Choroid plexus epithelial cell (primary cell): ENCODE results near the gene ARGLU1.

Experiments used
- DNase-seq: peaks from one replicate; pipeline ENCODE4 v3.0.0-alpha.2; 2010; ENCODE audit warnings: low read depth
- H3K4me3 ChIP-seq: 2 replicates; pipeline ENCODE4 v1.5.1; 2011; ENCODE audit warnings: low read depth, mild to moderate bottlenecking, control low read depth, low read length, moderate library complexity
- TF ChIP-seq, protein P1 (sequence below): conservative IDR thresholded peaks from 2 replicates; pipeline ENCODE4 v1.5.1; 2011; ENCODE audit warnings: low read depth, mild to moderate bottlenecking, control low read depth, inconsistent platforms, low read length, moderate library complexity

The ARGLU1 gene

GRCh38 chr13:106548064-106548696 is 19.8 kb downstream of the ARGLU1 start:
- TF ChIP-seq, protein P1, sequence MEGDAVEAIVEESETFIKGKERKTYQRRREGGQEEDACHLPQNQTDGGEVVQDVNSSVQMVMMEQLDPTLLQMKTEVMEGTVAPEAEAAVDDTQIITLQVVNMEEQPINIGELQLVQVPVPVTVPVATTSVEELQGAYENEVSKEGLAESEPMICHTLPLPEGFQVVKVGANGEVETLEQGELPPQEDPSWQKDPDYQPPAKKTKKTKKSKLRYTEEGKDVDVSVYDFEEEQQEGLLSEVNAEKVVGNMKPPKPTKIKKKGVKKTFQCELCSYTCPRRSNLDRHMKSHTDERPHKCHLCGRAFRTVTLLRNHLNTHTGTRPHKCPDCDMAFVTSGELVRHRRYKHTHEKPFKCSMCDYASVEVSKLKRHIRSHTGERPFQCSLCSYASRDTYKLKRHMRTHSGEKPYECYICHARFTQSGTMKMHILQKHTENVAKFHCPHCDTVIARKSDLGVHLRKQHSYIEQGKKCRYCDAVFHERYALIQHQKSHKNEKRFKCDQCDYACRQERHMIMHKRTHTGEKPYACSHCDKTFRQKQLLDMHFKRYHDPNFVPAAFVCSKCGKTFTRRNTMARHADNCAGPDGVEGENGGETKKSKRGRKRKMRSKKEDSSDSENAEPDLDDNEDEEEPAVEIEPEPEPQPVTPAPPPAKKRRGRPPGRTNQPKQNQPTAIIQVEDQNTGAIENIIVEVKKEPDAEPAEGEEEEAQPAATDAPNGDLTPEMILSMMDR, result no peak
- DNase-seq, result peak; percentile 68
- H3K4me3 ChIP-seq, result no peak overlapping the region

DNA sequence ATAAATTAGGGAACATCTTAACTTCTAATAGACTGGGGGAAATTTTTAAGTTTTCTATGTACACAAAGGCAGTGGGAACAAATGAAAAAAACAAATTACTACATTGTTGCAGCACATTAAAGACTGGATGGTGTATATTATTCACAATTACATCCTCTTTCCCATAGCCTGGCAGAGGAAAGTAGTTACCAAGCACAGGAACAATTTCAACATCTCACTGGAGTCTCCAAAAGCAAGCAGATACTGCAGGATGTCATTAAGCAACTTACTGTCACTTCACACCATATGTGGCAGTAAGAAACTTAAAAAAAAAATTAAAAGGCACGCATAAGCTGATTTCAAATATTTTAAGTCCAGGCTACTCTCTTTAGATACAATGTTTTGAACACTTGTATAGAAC is 26.1 kb downstream of the ARGLU1 start:
- no peak for DNase-seq
- no peak overlapping the region for H3K4me3 ChIP-seq
- TF ChIP-seq, protein P1, result no peak

DNA sequence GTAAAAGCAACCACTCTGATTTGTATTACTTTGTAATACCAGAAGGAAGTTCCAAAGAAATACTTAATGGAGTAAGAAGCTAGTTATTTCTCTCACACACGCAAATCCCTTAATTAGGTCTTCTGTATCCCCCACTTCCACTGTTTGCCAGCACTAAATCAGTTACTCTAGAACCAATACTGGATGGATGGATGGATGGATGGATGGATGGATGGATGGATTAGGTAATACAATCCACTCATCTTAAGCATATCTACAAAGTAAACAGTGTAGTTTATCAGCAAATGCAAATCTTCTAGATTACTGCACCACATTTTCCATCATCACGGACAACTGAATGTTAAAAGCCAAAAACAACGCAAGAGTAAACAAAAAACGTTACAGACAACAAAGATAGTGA is 27.3 kb downstream of the ARGLU1 start:
- DNase-seq, result no peak
- no peak overlapping the region for H3K4me3 ChIP-seq
- TF ChIP-seq, protein P1, result no peak

- TF ChIP-seq, protein P1, result no peak
- H3K4me3 ChIP-seq, result no peak overlapping the region
- no peak for DNase-seq
Measured at GRCh38 chr13:106537521-106537920, 30.4 kb downstream of the ARGLU1 start.

- TF ChIP-seq, protein P1, result peak; percentile 98
- H3K4me3 ChIP-seq, result peak overlapping the region; percentile 87
- DNase-seq, result peak; percentile 94
Measured at GRCh38 chr13:106536244-106537034, 31.5 kb downstream of the ARGLU1 start.

DNA sequence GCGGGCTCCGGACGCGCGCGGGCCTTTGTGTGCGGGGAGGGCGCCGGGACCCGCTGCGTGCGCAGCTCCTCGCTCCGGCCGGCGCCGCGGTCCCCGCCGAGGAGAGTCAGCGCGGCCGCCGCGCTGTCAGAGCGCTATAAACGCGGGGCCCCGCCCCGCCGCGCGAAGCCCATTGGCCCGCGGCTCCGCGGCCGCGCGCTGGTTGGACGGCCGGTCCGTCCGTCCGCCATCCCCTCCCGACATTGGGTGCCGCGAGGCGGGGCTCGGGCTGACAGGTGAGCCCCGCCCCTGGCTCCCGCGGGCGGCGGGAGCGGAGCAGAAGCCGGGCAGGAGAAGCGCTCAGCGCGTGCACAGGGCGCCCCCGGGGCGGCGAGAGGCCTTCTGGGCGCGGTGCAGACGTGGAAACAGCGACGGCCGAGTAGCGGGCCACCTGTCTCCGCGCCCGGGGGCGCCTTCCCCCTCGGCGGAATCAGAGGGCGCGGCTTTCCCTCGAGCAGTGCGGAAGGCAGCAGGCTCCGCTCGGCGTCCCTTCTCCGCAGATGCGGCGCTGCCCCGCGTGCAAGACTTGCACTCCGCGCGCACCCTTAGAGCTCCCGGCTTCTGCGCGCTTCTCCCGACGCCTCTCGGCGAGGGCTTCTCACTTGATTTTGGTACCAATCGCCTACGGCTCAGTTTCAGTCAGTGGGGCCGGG is 32.2 kb downstream of the ARGLU1 start, which contains the start of gene EFNB2:
EFNB2 (minus strand) TSS at position 111 of the 692 bp plus-strand sequence. CDS start 698 bp downstream, outside the sequence.
- peak; percentile 96 for DNase-seq
- H3K4me3 ChIP-seq, result peak within 1 kb of the TSS; percentile 87
- TF ChIP-seq, protein P1, result no peak
